A673 (cell line): Measurements from ENCODE around the gene PDZD4. TPM values are rescaled to one million over a fixed set of nuclear protein-coding genes. Genes with fewer than 3 reads are reported as not detected.

Source experiments
- BruUV-seq: library from RNA; stranded (reverse); fragments of 400-500 nt; replicated peaks from 2 replicates; lab custom pipeline; 2021; lab: Mats Ljungman, UMichigan
- CTCF ChIA-PET: fragments of 300-600 bp; sonication (Branson Sonifier 250); formaldehyde crosslinking; loops from one replicate; lab custom pipeline; 2022; ENCODE audit warnings: antibody characterized with exemption; lab: Charles Lee
- POLR2A ChIA-PET: fragments of 300-600 bp; sonication (Branson Sonifier 250); formaldehyde crosslinking; loops from one replicate; lab custom pipeline; 2022; ENCODE audit warnings: antibody characterized with exemption; ENCODE audit not compliant: low non-redundant PET; lab: Charles Lee
- DNase-seq: peaks from one replicate; pipeline ENCODE4 v3.0.0-alpha.2; 2015; ENCODE audit warnings: low spot score
- H3K27ac ChIP-seq: fragments of 200-600 bp; sonication (generic); 2 replicates; pipeline ENCODE4 v1.5.1; 2016; ENCODE audit warnings: mixed run types, low read depth, mild to moderate bottlenecking, mixed read lengths, antibody characterized with exemption, low read length; ENCODE audit not compliant: poor library complexity, severe bottlenecking
- H3K27me3 ChIP-seq: fragments of 200-600 bp; sonication (generic); replicated peaks from 2 replicates; pipeline ENCODE4 v1.6.1; 2017; ENCODE audit warnings: mixed run types, low read depth, mild to moderate bottlenecking, mixed read lengths, antibody characterized with exemption, low read length; ENCODE audit not compliant: insufficient read depth, poor library complexity
- H3K36me3 ChIP-seq: fragments of 200-600 bp; sonication (generic); 2 replicates; pipeline ENCODE4 v1.6.1; 2016; ENCODE audit warnings: mixed run types, mild to moderate bottlenecking, mixed read lengths, antibody characterized with exemption, low read length; ENCODE audit not compliant: insufficient read depth, poor library complexity, severe bottlenecking
- H3K4me1 ChIP-seq: fragments of 200-600 bp; sonication (generic); 2 replicates; pipeline ENCODE4 v1.6.1; 2017; ENCODE audit warnings: mixed run types, mild to moderate bottlenecking, mixed read lengths, antibody characterized with exemption, low read length; ENCODE audit not compliant: insufficient read depth, poor library complexity, severe bottlenecking
- H3K4me3 ChIP-seq: fragments of 200-600 bp; sonication (generic); 2 replicates; pipeline ENCODE4 v1.5.1; 2016; ENCODE audit warnings: low read depth, mixed run types, mild to moderate bottlenecking, mixed read lengths, low read length; ENCODE audit not compliant: poor library complexity, severe bottlenecking
- H3K9me3 ChIP-seq: fragments of 200-600 bp; sonication (generic); 2 replicates; pipeline ENCODE4 v1.6.1; 2016; ENCODE audit warnings: mixed run types, low read depth, mild to moderate bottlenecking, mixed read lengths, antibody characterized with exemption, low read length; ENCODE audit not compliant: poor library complexity, severe bottlenecking
- CTCF ChIP-seq: fragments of 300-800, 200-600 bp; sonication (generic); conservative IDR thresholded peaks from 2 replicates; pipeline ENCODE4 v1.5.1; 2017; ENCODE audit warnings: low read depth, mild to moderate bottlenecking, antibody characterized with exemption, low read length, moderate library complexity, mixed read lengths
- EZH2 ChIP-seq: fragments of 200-600 bp; sonication (generic); IDR thresholded peaks from 2 replicates; pipeline ENCODE4 v1.6.1; 2017; ENCODE audit warnings: borderline replicate concordance, low read depth, mild to moderate bottlenecking, mixed read lengths, antibody characterized with exemption, low read length; ENCODE audit not compliant: poor library complexity, severe bottlenecking
- intact Hi-C: fragments of 100-400 bp; cut with micrococcal nuclease; formaldehyde crosslinking; loops from one replicate; pipeline ENCODE4 v1.10.0; 2022; ENCODE audit not compliant: unreplicated experiment
- total RNA-seq: library from RNA; stranded (reverse); gene quantifications from 2 replicates; pipeline ENCODE4 v1.2.3, GENCODE V29; 2021

Gene PDZD4
- total RNA-seq, 1 experiment from 2014 or later: 2.6 TPM

GRCh38 chrX:153865321-153865580, 34.9 kb upstream of the PDZD4 start:
- DNase-seq: no peak
- no TSS peak for BruUV-seq
- H3K27ac ChIP-seq: no peak overlapping the region
- no peaks in the 10 kb centered on the region for H3K27me3 ChIP-seq
- ChIA-PET CTCF (no interaction called here), POLR2A (no interaction called here)
- no peaks in the 10 kb centered on the region for H3K4me1 ChIP-seq
- no peak for TF ChIP-seq EZH2
- no peak for TF ChIP-seq CTCF
- no peaks in the 10 kb centered on the region for H3K36me3 ChIP-seq
- H3K4me3 ChIP-seq: no peak overlapping the region
- intact Hi-C loops: no loop called here
- no peaks in the 10 kb centered on the region for H3K9me3 ChIP-seq

GRCh38 chrX:153864561-153865320, 34.4 kb upstream of the PDZD4 start:
- no peaks in the 10 kb centered on the region for H3K27me3 ChIP-seq
- H3K4me3 ChIP-seq: no peak overlapping the region
- ChIA-PET CTCF (no interaction called here), POLR2A (interaction anchor here (0.6 kb wide), 1 partner anchor 13 kb away, joined by 8 read pairs; no protein-coding TSS in a partner anchor)
- no peaks in the 10 kb centered on the region for H3K4me1 ChIP-seq
- intact Hi-C loops: no loop called here
- H3K9me3 ChIP-seq: no peaks in the 10 kb centered on the region
- H3K27ac ChIP-seq: no peak overlapping the region
- H3K36me3 ChIP-seq: no peaks in the 10 kb centered on the region
- BruUV-seq: no TSS peak
- no peak for DNase-seq
- TF ChIP-seq CTCF: no peak
- no peak for TF ChIP-seq EZH2

GRCh38 chrX:153864101-153864500, 33.8 kb upstream of the PDZD4 start:
- ChIA-PET POLR2A (interaction anchor here (0.6 kb wide), 1 partner anchor 12 kb away, joined by 8 read pairs; no protein-coding TSS in a partner anchor), CTCF (no interaction called here)
- TF ChIP-seq EZH2 (no peak), CTCF (no peak)
- no peaks in the 10 kb centered on the region for H3K36me3 ChIP-seq
- no TSS peak for BruUV-seq
- no peaks in the 10 kb centered on the region for H3K9me3 ChIP-seq
- H3K27me3 ChIP-seq: no peaks in the 10 kb centered on the region
- H3K27ac ChIP-seq: no peak overlapping the region
- intact Hi-C loops: no loop called here
- H3K4me3 ChIP-seq: no peak overlapping the region
- H3K4me1 ChIP-seq: no peaks in the 10 kb centered on the region
- no peak for DNase-seq
